Astrocyte (in vitro differentiated cells and primary cell): ENCODE results near the gene DBP. TPM values are rescaled to one million over a fixed set of nuclear protein-coding genes. Genes with fewer than 3 reads are reported as not detected.

Experiments
- DNase-seq: peaks from one replicate; pipeline ENCODE4 v3.0.0-alpha.2; 2010; ENCODE audit warnings: low read depth
- FAIRE-seq: peaks from 2 replicates; lab custom pipeline; 2011; peaks lifted over from hg19 to GRCh38; lab: Jason Lieb, UNC
- H2AFZ ChIP-seq: 2 replicates; pipeline ENCODE4 v1.6.0; 2012; ENCODE audit warnings: low read depth, low read length, inconsistent platforms
- H3K27ac ChIP-seq: 2 replicates; pipeline ENCODE4 v1.5.1; 2011; ENCODE audit warnings: low read depth, low read length, inconsistent platforms
- H3K27me3 ChIP-seq: 2 replicates; pipeline ENCODE4 v1.6.0; 2011; ENCODE audit warnings: low read length, inconsistent platforms; ENCODE audit not compliant: insufficient read depth
- H3K36me3 ChIP-seq: 2 replicates; pipeline ENCODE4 v1.5.1; 2011; ENCODE audit warnings: low read length, inconsistent platforms; ENCODE audit not compliant: insufficient read depth
- H3K4me1 ChIP-seq: 2 replicates; pipeline ENCODE4 v1.5.1; 2011; ENCODE audit warnings: low read length, inconsistent platforms; ENCODE audit not compliant: insufficient read depth
- H3K4me2 ChIP-seq: 2 replicates; pipeline ENCODE4 v1.6.0; 2012; ENCODE audit warnings: low read length, inconsistent platforms
- H3K4me3 ChIP-seq: 2 replicates; pipeline ENCODE4 v1.5.1; 2011; ENCODE audit warnings: low read depth, mild to moderate bottlenecking, low read length, inconsistent platforms; ENCODE audit not compliant: insufficient read depth
- H3K79me2 ChIP-seq: 2 replicates; pipeline ENCODE4 v1.6.0; 2012; ENCODE audit warnings: mild to moderate bottlenecking, low read length, inconsistent platforms; ENCODE audit not compliant: insufficient read depth
- H3K9ac ChIP-seq: 2 replicates; pipeline ENCODE4 v1.6.0; 2012; ENCODE audit warnings: mild to moderate bottlenecking, low read length, inconsistent platforms
- H3K9me3 ChIP-seq: 2 replicates; pipeline ENCODE4 v1.5.1; 2012; ENCODE audit warnings: low read depth, mild to moderate bottlenecking, low read length, inconsistent platforms; ENCODE audit not compliant: insufficient read depth
- H4K20me1 ChIP-seq: 2 replicates; pipeline ENCODE4 v1.6.0; 2012; ENCODE audit warnings: low read length, inconsistent platforms; ENCODE audit not compliant: insufficient read depth
- H3K27ac Mint-ChIP-seq: one replicate; pipeline ENCODE4 v1.8.0; 2021; ENCODE audit warnings: mild to moderate bottlenecking, mixed read lengths; ENCODE audit not compliant: unreplicated experiment
- H3K27me3 Mint-ChIP-seq: one replicate; pipeline ENCODE4 v1.8.0; 2021; ENCODE audit warnings: low read depth, mixed read lengths; ENCODE audit not compliant: unreplicated experiment
- H3K36me3 Mint-ChIP-seq: one replicate; pipeline ENCODE4 v1.8.0; 2021; ENCODE audit warnings: low read depth, mixed read lengths; ENCODE audit not compliant: unreplicated experiment
- H3K4me1 Mint-ChIP-seq: one replicate; pipeline ENCODE4 v1.8.0; 2021; ENCODE audit warnings: low read depth, mixed read lengths; ENCODE audit not compliant: unreplicated experiment
- H3K4me3 Mint-ChIP-seq: one replicate; pipeline ENCODE4 v1.8.0; 2021; ENCODE audit warnings: mild to moderate bottlenecking, moderate library complexity, mixed read lengths; ENCODE audit not compliant: unreplicated experiment
- H3K9me3 Mint-ChIP-seq: one replicate; pipeline ENCODE4 v1.8.0; 2021; ENCODE audit warnings: mild to moderate bottlenecking, mixed read lengths; ENCODE audit not compliant: unreplicated experiment
- CTCF ChIP-seq: IDR thresholded peaks from 2 replicates; pipeline ENCODE4 v1.5.1; 2011; ENCODE audit warnings: low read depth, mild to moderate bottlenecking, inconsistent platforms, low read length, moderate library complexity; ENCODE audit not compliant: insufficient read depth
- EZH2 ChIP-seq: IDR thresholded peaks from 2 replicates; pipeline ENCODE4 v1.6.1; 2012; ENCODE audit warnings: mild to moderate bottlenecking, low read length, inconsistent platforms; ENCODE audit not compliant: insufficient read depth
- total RNA-seq: library from RNA; stranded (reverse); gene quantifications from 2 replicates; pipeline ENCODE4 v1.2.1, GENCODE V29; 2021

DBP gene
- total RNA-seq, 1 donor from 2014 or later = 1.2 TPM

- Histone ChIP-seq H3K9ac (peak overlapping the region; percentile 29), H3K79me2 (no peaks in the 10 kb centered on the region), H3K4me1 (peaks cover 46% of the 10 kb centered on the region), H4K20me1 (no peaks in the 10 kb centered on the region), H3K36me3 (no peaks in the 10 kb centered on the region), H3K4me2 (peak overlapping the region; percentile 88), H3K9me3 (no peaks in the 10 kb centered on the region), H3K27me3 (peaks cover 3% of the 10 kb centered on the region), H3K27ac (no peak overlapping the region), H3K4me3 (no peak overlapping the region), H2AFZ (peak overlapping the region; percentile 35)
- no peak overlapping the region for H3K27ac Mint-ChIP-seq
- H3K9me3 Mint-ChIP-seq = no peaks in the 10 kb centered on the region
- H3K4me1 Mint-ChIP-seq = peaks cover 3% of the 10 kb centered on the region
- FAIRE-seq = no peak
- H3K36me3 Mint-ChIP-seq = no peaks in the 10 kb centered on the region
- peak; percentile 80 for DNase-seq
- peaks cover 3% of the 10 kb centered on the region for H3K27me3 Mint-ChIP-seq
- TF ChIP-seq CTCF (no peak), EZH2 (no peak)
- H3K4me3 Mint-ChIP-seq = peak overlapping the region; percentile 14
These were observed 2.5 kb downstream of the DBP start for GRCh38 chr19:48634424-48635262.

- TF ChIP-seq CTCF (no peak), EZH2 (no peak)
- DNase-seq = no peak
- peak overlapping the region; percentile 88 for H3K4me2 ChIP-seq
- H3K4me3 ChIP-seq = no peak overlapping the region
- Mint-ChIP-seq H3K4me1 (peaks cover 3% of the 10 kb centered on the region), H3K36me3 (no peaks in the 10 kb centered on the region), H3K27ac (no peak overlapping the region), H3K9me3 (no peaks in the 10 kb centered on the region), H3K4me3 (no peak overlapping the region), H3K27me3 (peaks cover 3% of the 10 kb centered on the region)
- H3K36me3 ChIP-seq = no peaks in the 10 kb centered on the region
- no peaks in the 10 kb centered on the region for H4K20me1 ChIP-seq
- H3K79me2 ChIP-seq = no peaks in the 10 kb centered on the region
- peaks cover 3% of the 10 kb centered on the region for H3K27me3 ChIP-seq
- H2AFZ ChIP-seq = peak overlapping the region; percentile 8
- peak overlapping the region; percentile 29 for H3K9ac ChIP-seq
- H3K27ac ChIP-seq = no peak overlapping the region
- no peaks in the 10 kb centered on the region for H3K9me3 ChIP-seq
- H3K4me1 ChIP-seq = peaks cover 46% of the 10 kb centered on the region
- FAIRE-seq = no peak
These were observed 3.2 kb downstream of the DBP start for GRCh38 chr19:48634036-48634342.
